Measurements from ENCODE around the gene PLD1. TPM values are rescaled to one million over a fixed set of nuclear protein-coding genes. Genes with fewer than 3 reads are reported as not detected.

The PLD1 gene
- total and polyA plus RNA-seq, 2 of the 8 experiments (the other 6 are each of a cell fraction or from before 2014, with no cell fraction given), result 1.2 to 2.6 TPM

GRCh38 chr3:171824824-171825221, 14.5 kb upstream of the PLD1 start:
- WGBS, 2 experiments (ENCODE audit: extremely low coverage in 1 of 2, insufficient coverage in 1 of 2, insufficient read length in 1 of 2, insufficient replicate concordance in 2 of 2, low coverage in 1 of 2, low lambda C conversion rate in 2 of 2, missing lambda C conversion rate in 1 of 2), result 73% methylated on average over 7 of the region's 7 CpGs; no CpG with 5 or more reads in 1 of the 2 experiments
- no peak overlapping the region; the same call in 1 of the 2 replicates for H2AFZ ChIP-seq (ENCODE audit: low read length)
- H3K4me1 ChIP-seq (replicated peaks in 1 of 4; ENCODE audit: control insufficient read depth in 3 of 4, insufficient read depth in 4 of 4, low read length in 3 of 4), result peaks cover 2 to 8% (median 4%) of the 10 kb centered on the region in 4 experiments; a peak in 5 of 7 replicates
- H4K91ac ChIP-seq (replicated peaks; ENCODE audit: insufficient read length, low read length), result no peak overlapping the region
- no peak overlapping the region for H2BK120ac ChIP-seq (replicated peaks; ENCODE audit: low read depth, low read length)
- no peaks in the 10 kb centered on the region for H3K79me1 ChIP-seq (ENCODE audit: low read depth, low read length)
- H3K14ac ChIP-seq (ENCODE audit: insufficient read length), result no peak overlapping the region
- no peaks in the 10 kb centered on the region for H3K23me2 ChIP-seq (ENCODE audit: low read depth, low read length)
- no peak overlapping the region for H2BK5ac ChIP-seq (ENCODE audit: low read depth, low read length)
- H3K4me2 ChIP-seq (ENCODE audit: insufficient read depth in 1 of 2, low read depth in 2 of 2, low read length in 2 of 2), result no peak overlapping the region
- H3K36me3 ChIP-seq (ENCODE audit: control insufficient read depth in 2 of 4, insufficient read depth in 4 of 4, low read length in 3 of 4), result no peaks in the 10 kb centered on the region
- H2BK15ac ChIP-seq (ENCODE audit: low read length), result no peak overlapping the region
- no peak overlapping the region for H2BK20ac ChIP-seq (ENCODE audit: low read length)
- no peak overlapping the region for H3K56ac ChIP-seq (replicated peaks; ENCODE audit: insufficient read length, low read depth, low read length)
- FAIRE-seq (no peak), DNase-seq (ENCODE audit: low read depth in 1 of 2, low spot score in 2 of 2) (no peak)
- no peak overlapping the region for H2AK5ac ChIP-seq (ENCODE audit: low read depth, low read length)
- no peaks in the 10 kb centered on the region for H3K27me3 ChIP-seq (replicated peaks in 1 of 4; ENCODE audit: control insufficient read depth in 3 of 4, extremely low read depth in 1 of 4, insufficient read depth in 3 of 4, low read length in 3 of 4)
- POLR2A ChIA-PET (ENCODE audit: partially characterized antibody), result no interaction called here
- no peak overlapping the region for H3K4ac ChIP-seq (replicated peaks; ENCODE audit: insufficient read length, low read depth, low read length)
- no peaks in the 10 kb centered on the region for H4K20me1 ChIP-seq (replicated peaks in 1 of 2; ENCODE audit: control insufficient read depth in 1 of 2, insufficient read depth in 2 of 2, low read length in 2 of 2)
- no peak overlapping the region for H4K8ac ChIP-seq (ENCODE audit: extremely low read depth, insufficient read depth, low read length)
- no peak overlapping the region for H3K9ac ChIP-seq (replicated peaks in 1 of 4; ENCODE audit: extremely low read depth in 1 of 4, low read depth in 3 of 4, low read length in 3 of 4)
- H3K27ac ChIP-seq (ENCODE audit: low read depth, low read length), result no peak overlapping the region
- H3K23ac ChIP-seq (ENCODE audit: insufficient read length), result no peak overlapping the region
- H2BK12ac ChIP-seq (ENCODE audit: low read depth, low read length), result peak overlapping the region; percentile 1; the same call in 1 of the 2 replicates
- no peak overlapping the region for H4K5ac ChIP-seq (ENCODE audit: insufficient read length, low read depth, low read length)
- no peaks in the 10 kb centered on the region for H3K79me2 ChIP-seq (ENCODE audit: control insufficient read depth in 1 of 2, insufficient read depth in 2 of 2, low read length in 2 of 2)
- H3K4me3 ChIP-seq (ENCODE audit: extremely low read depth in 1 of 4, insufficient read depth in 2 of 4, low read depth in 3 of 4, low read length in 4 of 4), result no peak overlapping the region
- H3K18ac ChIP-seq (ENCODE audit: extremely low read depth, low read length), result no peak overlapping the region
- no peaks in the 10 kb centered on the region for H3K9me3 ChIP-seq (ENCODE audit: insufficient read depth in 2 of 2, low read depth in 1 of 2, low read length in 1 of 2)
- TF ChIP-seq TAF7 (optimal IDR thresholded peaks at IDR 0.05; ENCODE audit: borderline replicate concordance, low read depth, low read length), result no peak
- CTCF ChIA-PET (ENCODE audit: partially characterized antibody), result interaction anchor here (0.6 to 1.7 kb wide), 7 partner anchors 9 to 804 kb away, joined by 3 to 6 read pairs (median 3); no protein-coding TSS in a partner anchor

All from H1 (cell line).